Ascending aorta (tissue), 2 donors: ENCODE data around the gene SELENOO. TPM values are rescaled to one million over a fixed set of nuclear protein-coding genes. Genes with fewer than 3 reads are reported as not detected.

ENCODE experiments used
- DNase-seq, 2 donors: peaks; one replicate each; pipeline ENCODE4 v3.0.0-alpha.2; 2019; ENCODE audit warnings: low spot score in 2 of 2
- H3K27ac ChIP-seq, 2 donors: fragments of 200-600 bp; sonication (generic); one replicate each; pipeline ENCODE4 v1.5.1; 2016 to 2017; ENCODE audit warnings: mild to moderate bottlenecking in 1 of 2
- H3K27me3 ChIP-seq: fragments of 200-600 bp; sonication (generic); one replicate; pipeline ENCODE4 v1.5.1; 2017
- H3K36me3 ChIP-seq, 2 donors: fragments of 200-600 bp; sonication (generic); one replicate each; pipeline ENCODE4 v1.5.1; 2016
- H3K4me1 ChIP-seq, 2 donors: fragments of 200-600 bp; sonication (generic); one replicate each; pipeline ENCODE4 v1.5.1; 2016 to 2017; ENCODE audit warnings: mild to moderate bottlenecking in 1 of 2
- H3K4me3 ChIP-seq, 2 donors: fragments of 200-600 bp; sonication (generic); one replicate each; pipeline ENCODE4 v1.5.1; 2016 to 2017; ENCODE audit warnings: mild to moderate bottlenecking in 1 of 2
- H3K9me3 ChIP-seq, 2 donors: fragments of 200-600 bp; sonication (generic); one replicate each; pipeline ENCODE4 v1.5.1; 2016
- CTCF ChIP-seq, 3 experiments: fragments of 200-600 bp in 2 of 3; fragments of 450-650 bp in 1 of 3; sonication (generic) in 2 of 3; IDR thresholded peaks; one replicate each; pipeline ENCODE4 v1.5.1; 2016 to 2019; ENCODE audit warnings: antibody characterized with exemption in 3 of 3, mild to moderate bottlenecking in 1 of 3, moderate library complexity in 1 of 3
- intact Hi-C: fragments of 100-400 bp; cut with DNase I; formaldehyde crosslinking; loops from one replicate; pipeline ENCODE4 v1.15.1; 2023
- total RNA-seq: library from RNA; depleted of rRNA; stranded (reverse); fragments of >200 nt; gene quantifications from one replicate; pipeline ENCODE4 v1.1.0, GENCODE V29; 2016

Gene SELENOO
- total RNA-seq, 1 donor from 2014 or later: 41.7 TPM

DNA sequence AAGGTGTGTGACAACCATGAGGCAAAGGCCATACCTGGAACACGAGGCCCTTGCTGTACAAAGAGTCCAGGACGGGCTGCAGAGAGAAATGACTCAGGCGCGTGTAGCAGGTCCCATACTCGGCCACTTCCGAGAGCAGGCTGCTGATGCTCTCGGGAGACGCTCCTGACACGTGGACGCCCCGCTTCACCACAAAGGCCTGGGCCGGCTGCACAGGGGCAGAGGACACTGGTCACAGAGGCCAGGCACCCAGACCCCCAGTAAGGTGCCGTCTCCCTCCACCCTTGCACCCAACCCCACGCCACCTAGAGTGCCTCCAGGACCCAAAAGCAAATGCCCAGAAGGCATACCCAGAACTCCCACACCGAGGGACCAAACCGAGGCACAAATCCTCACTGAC, 28.6 kb downstream of the SELENOO start:
- H3K36me3 ChIP-seq: peaks cover 56 to 61% of the 10 kb centered on the region in 2 donors
- H3K27me3 ChIP-seq: no peaks in the 10 kb centered on the region

GRCh38 chr22:50232481-50233151, 31.8 kb downstream of the SELENOO start:
- TF ChIP-seq CTCF (IDR thresholded peaks at IDR 0.05): no peak
- H3K27me3 ChIP-seq: no peaks in the 10 kb centered on the region
- no peaks in the 10 kb centered on the region for H3K4me1 ChIP-seq
- no peak overlapping the region for H3K4me3 ChIP-seq
- DNase-seq: no peak
- peaks cover 34 to 35% of the 10 kb centered on the region in 2 donors for H3K36me3 ChIP-seq
- no peaks in the 10 kb centered on the region for H3K9me3 ChIP-seq
- no peak overlapping the region for H3K27ac ChIP-seq
- intact Hi-C loops: no loop called here

More for the DNA sequence above, 28.6 kb downstream of the SELENOO start:
- no peak overlapping the region for H3K4me3 ChIP-seq
- DNase-seq: no peak
- no peak for TF ChIP-seq CTCF (IDR thresholded peaks at IDR 0.05)
- H3K4me1 ChIP-seq: no peaks in the 10 kb centered on the region
- intact Hi-C loops: no loop called here
- no peaks in the 10 kb centered on the region for H3K9me3 ChIP-seq
- H3K27ac ChIP-seq: no peak overlapping the region

DNA sequence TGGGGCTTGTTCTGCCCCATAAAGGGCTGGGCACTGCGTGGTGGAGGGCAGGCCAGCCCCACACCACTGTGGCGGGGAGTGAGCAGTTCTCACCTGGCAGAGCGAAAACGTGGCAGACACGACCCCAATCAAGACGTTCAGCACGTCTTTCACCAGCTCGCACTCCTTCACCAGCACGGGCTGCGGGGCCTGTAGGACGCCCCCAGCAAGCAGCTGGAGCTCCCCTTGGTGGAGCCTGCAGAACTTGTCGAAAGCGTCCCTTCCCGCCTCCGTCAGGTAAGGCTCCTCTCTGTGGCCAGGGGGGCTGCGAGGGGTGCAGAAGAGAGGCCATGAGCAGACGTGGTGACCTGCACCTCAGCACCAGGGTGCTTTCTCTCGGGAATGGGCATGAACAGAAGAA, 32.4 kb downstream of the SELENOO start:
- Histone ChIP-seq H3K27ac (no peak overlapping the region), H3K27me3 (no peaks in the 10 kb centered on the region), H3K4me1 (no peaks in the 10 kb centered on the region), H3K36me3 (peaks cover 29 to 32% of the 10 kb centered on the region in 2 donors), H3K9me3 (no peaks in the 10 kb centered on the region), H3K4me3 (no peak overlapping the region)
- no peak for DNase-seq
- TF ChIP-seq CTCF (IDR thresholded peaks at IDR 0.05): no peak
- intact Hi-C loops: no loop called here

DNA sequence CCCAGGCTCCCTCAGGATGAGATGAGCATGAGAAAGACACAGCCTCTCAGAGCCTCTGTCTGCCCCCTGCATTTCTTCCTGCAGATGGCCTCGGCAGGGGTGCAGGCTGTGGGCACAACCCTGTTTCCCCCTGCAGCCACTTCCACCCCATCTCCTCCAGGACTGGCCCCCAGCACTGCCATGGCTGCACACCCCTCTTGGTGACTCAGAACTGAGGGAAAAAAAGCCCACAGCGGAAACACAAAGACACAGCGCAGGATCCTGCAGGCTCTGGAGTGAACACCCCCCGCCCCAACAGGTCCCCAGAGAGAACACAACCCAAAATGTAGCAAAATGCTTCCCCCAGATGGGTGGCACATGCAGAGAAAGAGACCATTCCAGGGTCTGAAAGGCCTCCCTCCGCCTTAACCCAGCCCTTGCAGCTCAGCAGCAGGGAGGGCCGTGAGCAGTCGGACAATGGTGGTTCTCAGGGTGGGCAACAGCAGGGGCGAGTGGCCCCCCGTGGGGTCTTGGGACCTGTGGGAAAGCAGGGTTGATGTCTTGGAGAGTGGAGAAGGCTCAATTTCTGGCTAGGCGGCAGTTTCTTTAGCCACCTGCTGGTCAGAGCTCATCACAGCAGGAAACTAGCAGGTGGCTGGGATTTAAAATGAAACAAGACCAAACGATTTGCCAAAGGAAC, 36.1 kb downstream of the SELENOO start:
- intact Hi-C loops: no loop called here
- Histone ChIP-seq H3K27me3 (no peaks in the 10 kb centered on the region), H3K36me3 (peaks cover 29 to 31% of the 10 kb centered on the region in 2 donors), H3K27ac (no peak overlapping the region), H3K9me3 (no peaks in the 10 kb centered on the region), H3K4me3 (no peak overlapping the region), H3K4me1 (peaks cover 0 to 9% of the 10 kb centered on the region in 2 donors)
- TF ChIP-seq CTCF (IDR thresholded peaks at IDR 0.05): no peak
- no peak for DNase-seq

GRCh38 chr22:50238755-50239154, 37.9 kb downstream of the SELENOO start:
- DNase-seq: no peak
- H3K27ac ChIP-seq: no peak overlapping the region
- H3K9me3 ChIP-seq: no peaks in the 10 kb centered on the region
- no peak overlapping the region for H3K4me3 ChIP-seq
- intact Hi-C loops: no loop called here
- no peaks in the 10 kb centered on the region for H3K27me3 ChIP-seq
- no peak for TF ChIP-seq CTCF (IDR thresholded peaks at IDR 0.05)
- peaks cover 8 to 26% of the 10 kb centered on the region in 2 donors for H3K4me1 ChIP-seq
- peaks cover 22 to 29% of the 10 kb centered on the region in 2 donors for H3K36me3 ChIP-seq
